Keratinocyte (primary cell): Measurements from ENCODE around the gene FHOD3. TPM values are rescaled to one million over a fixed set of nuclear protein-coding genes. Genes with fewer than 3 reads are reported as not detected.

Experiments used
- DNase-seq: peaks from one replicate; pipeline ENCODE4 v3.0.0-alpha.2; 2011; ENCODE audit warnings: low read depth, missing footprints, low spot score
- FAIRE-seq: peaks from 2 replicates; lab custom pipeline; 2011; peaks lifted over from hg19 to GRCh38; lab: Jason Lieb, UNC
- H2AFZ ChIP-seq: 2 replicates; pipeline ENCODE4 v1.6.0; 2012; ENCODE audit warnings: low read length, control low read depth, inconsistent platforms; ENCODE audit not compliant: control insufficient read depth
- H3K27ac ChIP-seq: 2 replicates; pipeline ENCODE4 v1.5.1; 2011; ENCODE audit warnings: low read length; ENCODE audit not compliant: control insufficient read depth, insufficient read depth
- H3K27me3 ChIP-seq: 3 replicates; pipeline ENCODE4 v1.6.0; 2011; ENCODE audit warnings: low read length; ENCODE audit not compliant: control insufficient read depth, insufficient read depth; ENCODE audit errors: extremely low read depth
- H3K36me3 ChIP-seq, 2 experiments: 2 replicates in 1 of 2; 3 replicates in 1 of 2; pipeline ENCODE4 v1.5.1; 2011; ENCODE audit warnings: low read length in 2 of 2, mild to moderate bottlenecking in 1 of 2; ENCODE audit not compliant: control insufficient read depth in 2 of 2, insufficient read depth in 2 of 2; ENCODE audit errors: extremely low read depth in 1 of 2
- H3K4me1 ChIP-seq: 3 replicates; pipeline ENCODE4 v1.5.1; 2011; ENCODE audit warnings: low read length; ENCODE audit not compliant: control insufficient read depth, insufficient read depth; ENCODE audit errors: extremely low read depth
- H3K4me2 ChIP-seq: 3 replicates; pipeline ENCODE4 v1.6.0; 2011; ENCODE audit warnings: low read depth, low read length; ENCODE audit not compliant: control insufficient read depth, insufficient read depth; ENCODE audit errors: extremely low read depth
- H3K4me3 ChIP-seq, 3 experiments: fragments of 200-600 bp in 1 of 3; sonication (generic) in 1 of 3; 2 replicates in 2 of 3; 3 replicates in 1 of 3; pipeline ENCODE4 v1.5.1; 2011 to 2016; ENCODE audit warnings: low read length in 3 of 3, mild to moderate bottlenecking in 3 of 3, control low read depth in 2 of 3, inconsistent platforms in 1 of 3, low read depth in 1 of 3, mixed read lengths in 1 of 3, mixed run types in 1 of 3, moderate library complexity in 1 of 3; ENCODE audit not compliant: control insufficient read depth in 2 of 3, insufficient read depth in 2 of 3; ENCODE audit errors: extremely low read depth in 1 of 3
- H3K79me2 ChIP-seq: 2 replicates; pipeline ENCODE4 v1.6.0; 2012; ENCODE audit warnings: low read length; ENCODE audit not compliant: control insufficient read depth, insufficient read depth
- H3K9ac ChIP-seq: 3 replicates; pipeline ENCODE4 v1.6.0; 2011; ENCODE audit warnings: low read length; ENCODE audit not compliant: control insufficient read depth, insufficient read depth; ENCODE audit errors: extremely low read depth
- H3K9me1 ChIP-seq: 3 replicates; pipeline ENCODE4 v1.6.0; 2011; ENCODE audit warnings: low read length; ENCODE audit not compliant: control insufficient read depth, insufficient read depth; ENCODE audit errors: extremely low read depth
- H3K9me3 ChIP-seq: 2 replicates; pipeline ENCODE4 v1.5.1; 2012; ENCODE audit warnings: low read depth, low read length; ENCODE audit not compliant: control insufficient read depth
- H4K20me1 ChIP-seq: 3 replicates; pipeline ENCODE4 v1.6.0; 2011; ENCODE audit warnings: low read length; ENCODE audit not compliant: control insufficient read depth, insufficient read depth; ENCODE audit errors: extremely low read depth
- CTCF ChIP-seq, 3 experiments: IDR thresholded peaks in 1 of 3; conservative IDR thresholded peaks in 1 of 3; optimal IDR thresholded peaks in 1 of 3; 2 replicates in 2 of 3; 3 replicates in 1 of 3; pipeline versions ENCODE3 to v1.5.1; 2011; ENCODE audit warnings: low read length in 3 of 3, mild to moderate bottlenecking in 3 of 3, moderate library complexity in 2 of 3, control low read depth in 1 of 3, inconsistent platforms in 1 of 3; ENCODE audit not compliant: insufficient read depth in 2 of 3; ENCODE audit errors: extremely low read depth in 1 of 3
- EZH2 ChIP-seq: IDR thresholded peaks from one replicate; pipeline ENCODE4 v1.6.1; 2012; ENCODE audit warnings: inconsistent platforms, mild to moderate bottlenecking, low read length, moderate library complexity
- dilution Hi-C: fragments of 300-500 bp; cut with MboI; formaldehyde crosslinking; loops from one replicate; pipeline ENCODE4 v1.7.0; 2020; ENCODE audit warnings: low sequenced_read_pairs; ENCODE audit not compliant: extremely low pct_ligation_motif_present
- polyA plus RNA-seq, 5 experiments: library from polyadenylated mRNA; depleted of rRNA in 3 of 5; stranded (reverse) in 3 of 5; stranded (forward) in 1 of 5; unstranded in 1 of 5; fragments of >200 nt; gene quantifications; 1 replicate in 1 of 5; 2 replicates in 3 of 5; 3 replicates in 1 of 5; pipeline versions ENCODE4 v1.2.1 to v1.2.3, GENCODE V29; 2011 to 2012; ENCODE audit warnings: missing spikeins in 2 of 5, low read depth in 1 of 5, low replicate concordance in 1 of 5

FHOD3 gene
- polyA plus RNA-seq, 1 donor (not counting 4 experiments of a cell fraction or from before 2014, with no cell fraction given): 7.7 TPM

GRCh38 chr18:36264283-36264682 is 33.2 kb upstream of the FHOD3 start:
- Histone ChIP-seq H3K4me3 (no peak overlapping the region), H3K27me3 (no peaks in the 10 kb centered on the region), H3K9me3 (no peaks in the 10 kb centered on the region), H2AFZ (no peak overlapping the region), H3K4me2 (no peak overlapping the region), H3K27ac (no peak overlapping the region), H3K9me1 (no peaks in the 10 kb centered on the region), H3K79me2 (no peaks in the 10 kb centered on the region), H3K4me1 (no peaks in the 10 kb centered on the region), H3K36me3 (no peaks in the 10 kb centered on the region), H4K20me1 (no peaks in the 10 kb centered on the region), H3K9ac (no peak overlapping the region)
- FAIRE-seq (no peak), DNase-seq (no peak)
- dilution Hi-C loops: no loop called here
- no peak for TF ChIP-seq EZH2
- TF ChIP-seq CTCF (optimal IDR thresholded peaks at IDR 0.05 in 1 of 3, IDR thresholded peaks at IDR 0.05 in 1 of 3, conservative IDR thresholded peaks at IDR 0.05 in 1 of 3; ENCODE audit: extremely low read depth in 1 of 3, insufficient read depth in 2 of 3, low read length in 3 of 3): no peak

- no peaks in the 10 kb centered on the region for H3K27me3 ChIP-seq
- H3K4me2 ChIP-seq: no peak overlapping the region
- TF ChIP-seq CTCF (optimal IDR thresholded peaks at IDR 0.05 in 1 of 3, IDR thresholded peaks at IDR 0.05 in 1 of 3, conservative IDR thresholded peaks at IDR 0.05 in 1 of 3; ENCODE audit: extremely low read depth in 1 of 3, insufficient read depth in 2 of 3, low read length in 3 of 3) (no peak), EZH2 (no peak)
- no peaks in the 10 kb centered on the region for H4K20me1 ChIP-seq
- no peak for DNase-seq
- no peaks in the 10 kb centered on the region for H3K36me3 ChIP-seq
- no peak overlapping the region for H3K9ac ChIP-seq
- H3K9me1 ChIP-seq: no peaks in the 10 kb centered on the region
- dilution Hi-C loops: no loop called here
- H3K27ac ChIP-seq: no peak overlapping the region
- no peaks in the 10 kb centered on the region for H3K79me2 ChIP-seq
- no peaks in the 10 kb centered on the region for H3K9me3 ChIP-seq
- no peak for FAIRE-seq
- H3K4me1 ChIP-seq: no peaks in the 10 kb centered on the region
- no peak overlapping the region for H2AFZ ChIP-seq
- H3K4me3 ChIP-seq: no peak overlapping the region
These were observed 32.5 kb upstream of the FHOD3 start for GRCh38 chr18:36265015-36265414.
